SK-N-SH (cell line): ENCODE results near the gene SPATA13. TPM values are rescaled to one million over a fixed set of nuclear protein-coding genes. Genes with fewer than 3 reads are reported as not detected.

Experiments used
- CTCF ChIA-PET: fragments of 300-600, 350-600 bp; formaldehyde crosslinking; extraction: SDS; loops from one replicate; lab custom pipeline; 2021; lab: Yijun Ruan, JAX
- POLR2A ChIA-PET: fragments of 350-600 bp; sonication (Branson Sonifier 250); formaldehyde crosslinking; extraction: SDS; loops from one replicate; lab custom pipeline; 2020; ENCODE audit warnings: antibody characterized with exemption, inconsistent platforms; lab: Yijun Ruan, JAX
- DNase-seq: peaks from one replicate; pipeline ENCODE4 v3.0.0; 2012
- H2AFZ ChIP-seq: fragments of 200-600 bp; sonication (generic); 2 replicates; pipeline ENCODE4 v1.8.1; 2016; ENCODE audit warnings: antibody characterized with exemption, mild to moderate bottlenecking, low read depth
- H3F3A ChIP-seq: fragments of 200-600 bp; sonication (generic); replicated peaks from 2 replicates; pipeline ENCODE3; 2016; ENCODE audit warnings: antibody characterized with exemption, mild to moderate bottlenecking; ENCODE audit not compliant: insufficient read depth
- H3K27ac ChIP-seq, 2 experiments: fragments of 200-500 bp in 1 of 2; fragments of 200-600 bp in 1 of 2; sonication (Bioruptor generic) in 1 of 2; sonication (generic), shearing (Covaris generic) in 1 of 2; 2 replicates each; pipeline versions ENCODE4 v1.5.1 to v1.6.1; 2014 to 2016; ENCODE audit warnings: low read depth in 2 of 2, inconsistent platforms in 1 of 2, low read length in 1 of 2, mild to moderate bottlenecking in 1 of 2, mixed read lengths in 1 of 2
- H3K27me3 ChIP-seq: fragments of 200-600 bp; sonication (generic), shearing (Covaris generic); 2 replicates; pipeline ENCODE4 v1.6.1; 2016; ENCODE audit warnings: mixed run types; ENCODE audit not compliant: insufficient read depth
- H3K36me3 ChIP-seq, 2 experiments: fragments of 200-500 bp in 1 of 2; fragments of 200-600 bp in 1 of 2; sonication (Bioruptor generic) in 1 of 2; sonication (generic) in 1 of 2; replicated peaks in 1 of 2; 2 replicates each; pipeline versions ENCODE3 to v1.5.1; 2014 to 2016; ENCODE audit warnings: low read length in 1 of 2, mild to moderate bottlenecking in 1 of 2; ENCODE audit not compliant: insufficient read depth in 2 of 2, control insufficient read depth in 1 of 2
- H3K4me1 ChIP-seq, 2 experiments: fragments of 200-500 bp in 1 of 2; fragments of 200-600 bp in 1 of 2; sonication (Bioruptor generic) in 1 of 2; sonication (generic), shearing (Covaris generic) in 1 of 2; 2 replicates each; pipeline versions ENCODE4 v1.5.1 to v1.6.1; 2014 to 2016; ENCODE audit warnings: low read depth in 1 of 2, low read length in 1 of 2, mixed run types in 1 of 2; ENCODE audit not compliant: insufficient read depth in 2 of 2, control insufficient read depth in 1 of 2
- H3K4me2 ChIP-seq: fragments of 200-600 bp; sonication (generic), shearing (Covaris generic); 2 replicates; pipeline ENCODE4 v1.6.1; 2017; ENCODE audit warnings: mixed run types
- H3K4me3 ChIP-seq, 2 experiments: fragments of 200-500 bp in 1 of 2; fragments of 200-600 bp in 1 of 2; sonication (Bioruptor generic) in 1 of 2; sonication (generic), shearing (Covaris generic) in 1 of 2; 2 replicates each; pipeline versions ENCODE4 v1.5.1 to v1.8.1; 2014 to 2016; ENCODE audit warnings: low read depth in 2 of 2, inconsistent platforms in 1 of 2, low read length in 1 of 2, mild to moderate bottlenecking in 1 of 2, mixed read lengths in 1 of 2, moderate library complexity in 1 of 2
- H3K79me2 ChIP-seq: fragments of 200-600 bp; sonication (generic); 2 replicates; pipeline ENCODE4 v1.8.1; 2017; ENCODE audit warnings: mild to moderate bottlenecking; ENCODE audit not compliant: insufficient read depth
- H3K9ac ChIP-seq: fragments of 200-600 bp; sonication (generic); 2 replicates; pipeline ENCODE4 v1.6.1; 2017; ENCODE audit warnings: mixed run types
- H3K9me2 ChIP-seq: fragments of 200-600 bp; sonication (generic); 2 replicates; pipeline ENCODE4 v1.6.1; 2017; ENCODE audit warnings: mixed run types
- H3K9me3 ChIP-seq: fragments of 200-600 bp; sonication (generic); 2 replicates; pipeline ENCODE4 v1.6.1; 2017; ENCODE audit warnings: mixed run types, mild to moderate bottlenecking, moderate library complexity
- H4K20me1 ChIP-seq: fragments of 200-600 bp; sonication (generic); 2 replicates; pipeline ENCODE4 v1.6.1; 2017; ENCODE audit warnings: mild to moderate bottlenecking, mixed run types; ENCODE audit not compliant: insufficient read depth
- CTCF ChIP-seq: fragments of 200-600 bp; sonication (generic); IDR thresholded peaks from 2 replicates; pipeline ENCODE4 v1.6.1; 2017; ENCODE audit warnings: antibody characterized with exemption, mild to moderate bottlenecking, moderate library complexity
- ELF1 ChIP-seq: IDR thresholded peaks from 2 replicates; pipeline ENCODE4 v1.4.0; 2012
- EP300 ChIP-seq, 2 experiments: IDR thresholded peaks; 2 replicates each; pipeline versions ENCODE4 v1.4.0 to v1.6.1; 2012; ENCODE audit warnings: borderline replicate concordance in 1 of 2, low read depth in 1 of 2, low read length in 1 of 2
- FOSL2 ChIP-seq: IDR thresholded peaks from 2 replicates; pipeline ENCODE4 v1.4.0; 2012; ENCODE audit warnings: low read depth, mild to moderate bottlenecking, moderate library complexity, borderline replicate concordance
- FOXM1 ChIP-seq: IDR thresholded peaks from 2 replicates; pipeline ENCODE4 v1.4.0; 2012; ENCODE audit warnings: low read depth, mild to moderate bottlenecking
- GATA2 ChIP-seq: sonication (generic); formaldehyde crosslinking; IDR thresholded peaks from 2 replicates; pipeline ENCODE4 v1.5.0; 2020; ENCODE audit warnings: mild to moderate bottlenecking, missing genetic modification reagents
- MEF2A ChIP-seq: IDR thresholded peaks from 2 replicates; pipeline ENCODE4 v1.4.0; 2012; ENCODE audit warnings: low read depth, borderline replicate concordance
- MXI1 ChIP-seq: IDR thresholded peaks from 2 replicates; pipeline ENCODE4 v1.6.1; 2012; ENCODE audit warnings: mild to moderate bottlenecking, low read depth, low read length, improper control_type of control experiment
- NFIC ChIP-seq: IDR thresholded peaks from 2 replicates; pipeline ENCODE4 v1.4.0; 2012; ENCODE audit warnings: borderline replicate concordance
- NRF1 ChIP-seq: IDR thresholded peaks from 2 replicates; pipeline ENCODE4 v1.6.1; 2012; ENCODE audit warnings: low read depth, mild to moderate bottlenecking, low read length
- PBX3 ChIP-seq: IDR thresholded peaks from 2 replicates; pipeline ENCODE4; 2012
- RAD21 ChIP-seq: IDR thresholded peaks from 2 replicates; pipeline ENCODE4 v1.6.1; 2012; ENCODE audit warnings: mild to moderate bottlenecking, low read length
- REST ChIP-seq: IDR thresholded peaks from 2 replicates; pipeline ENCODE4 v1.6.1; 2012; ENCODE audit warnings: mild to moderate bottlenecking, low read depth, low read length, moderate library complexity
- SIN3A ChIP-seq: IDR thresholded peaks from 2 replicates; pipeline ENCODE4 v1.6.1; 2012; ENCODE audit warnings: low read depth, mild to moderate bottlenecking, low read length, moderate library complexity, borderline replicate concordance
- SMC3 ChIP-seq: IDR thresholded peaks from 2 replicates; pipeline ENCODE4 v1.6.1; 2012; ENCODE audit warnings: low read depth, low read length, improper control_type of control experiment
- TAF1 ChIP-seq: IDR thresholded peaks from 2 replicates; pipeline ENCODE4 v1.6.1; 2012; ENCODE audit warnings: low read depth, mild to moderate bottlenecking, low read length, moderate library complexity, borderline replicate concordance
- TCF12 ChIP-seq: IDR thresholded peaks from 2 replicates; pipeline ENCODE4 v1.4.0; 2012
- USF2 ChIP-seq: fragments of 150-350 bp; IDR thresholded peaks from 2 replicates; pipeline ENCODE4 v1.6.1; 2017; ENCODE audit warnings: antibody characterized with exemption, low read length, low read depth, borderline replicate concordance
- YY1 ChIP-seq: IDR thresholded peaks from 2 replicates; pipeline ENCODE4 v1.4.0; 2012; ENCODE audit warnings: low read depth, mild to moderate bottlenecking
- ZBTB33 ChIP-seq: IDR thresholded peaks from 2 replicates; pipeline ENCODE4 v1.4.0; 2012; ENCODE audit warnings: low read depth, borderline replicate concordance
- WGBS: methylation state at CpG from one replicate; pipeline ENCODE4 v1.1.6; 2017; ENCODE audit warnings: low lambda C conversion rate; 5-methylcytosine and 5-hydroxymethylcytosine counted together
- polyA plus RNA-seq, 3 experiments: library from polyadenylated mRNA; depleted of rRNA; stranded (reverse); fragments of >200 nt; gene quantifications; 2 replicates each; pipeline ENCODE4 v1.2.3, GENCODE V29; 2012

SPATA13 gene
- polyA plus RNA-seq, 1 of the 3 experiments (the other 2 are of a cell fraction): 4.3 TPM

GRCh38 chr13:24134757-24135156 lies 25.8 kb upstream of the SPATA13 start:
- no peak overlapping the region for H3K4me2 ChIP-seq
- no peaks in the 10 kb centered on the region for H4K20me1 ChIP-seq
- no peak for DNase-seq
- no peaks in the 10 kb centered on the region for H3K36me3 ChIP-seq
- no peaks in the 10 kb centered on the region for H3K9me2 ChIP-seq
- H3K27ac ChIP-seq: peak overlapping the region in 1 of 2 experiments; percentile 55; a peak in 1 of 4 replicates
- H3K9ac ChIP-seq: no peak overlapping the region
- H3K79me2 ChIP-seq: no peaks in the 10 kb centered on the region
- no peak overlapping the region for H3K4me3 ChIP-seq
- H2AFZ ChIP-seq: no peak overlapping the region
- no peaks in the 10 kb centered on the region for H3K4me1 ChIP-seq
- TF ChIP-seq SIN3A: no peak
- TF ChIP-seq YY1: no peak
- no peak for TF ChIP-seq PBX3
- no peak for TF ChIP-seq FOSL2
- TF ChIP-seq SMC3: no peak
- no peak for TF ChIP-seq NRF1
- no peak for TF ChIP-seq ELF1
- no peak for TF ChIP-seq GATA2
- no peak for TF ChIP-seq FOXM1
- TF ChIP-seq REST: no peak
- no peak for TF ChIP-seq RAD21
- no peak for TF ChIP-seq TAF1
- TF ChIP-seq USF2: no peak
- no peak for TF ChIP-seq NFIC
- TF ChIP-seq EP300 (IDR thresholded peaks at IDR 0.05; ENCODE audit: borderline replicate concordance in 1 of 2, low read depth in 1 of 2, low read length in 1 of 2): no peak
- TF ChIP-seq TCF12: no peak
- no peak for TF ChIP-seq MXI1
- TF ChIP-seq MEF2A: no peak
- no peak for TF ChIP-seq ZBTB33
- TF ChIP-seq CTCF: no peak
- H3F3A ChIP-seq: no peaks in the 10 kb centered on the region
- no peaks in the 10 kb centered on the region for H3K27me3 ChIP-seq
- CTCF ChIA-PET: no interaction called here
- POLR2A ChIA-PET: no interaction called here
- no peaks in the 10 kb centered on the region for H3K9me3 ChIP-seq
- 57% methylated on average over 6 of the region's 6 CpGs for WGBS
